Natural killer cell treated with Interleukin-12 subunit alpha and Interleukin-12 subunit beta and Interleukin-15 and Interleukin-18, amount 100 ng/mL, for 72 hours (primary cell): ENCODE measurements around the gene ERP44. TPM values are rescaled to one million over a fixed set of nuclear protein-coding genes. Genes with fewer than 3 reads are reported as not detected.
"Not testable (repeated sequence)": the region's sequence is repeated elsewhere in the genome, so short reads cannot be mapped to it uniquely, and the experiment has no call there.

Source experiments
- ATAC-seq, 2 donors: fragments of 150-1000 bp; cut with Tn5 transposase in 1 of 2; sonication (Bioruptor Pico), chemical (Tn5 transposase) in 1 of 2; 2 replicates each; pipeline ENCODE4 v1.10.0; 2021
- DNase-seq: peaks from one replicate; pipeline ENCODE4 v3.0.0; 2022; ENCODE audit warnings: low spot score
- H3K27ac Mint-ChIP-seq, 2 donors: 1 replicate in 1 of 2; 2 replicates in 1 of 2; pipeline ENCODE4 v1.8.0; 2022; ENCODE audit warnings: mixed read lengths in 2 of 2, mild to moderate bottlenecking in 1 of 2, moderate library complexity in 1 of 2
- H3K27me3 Mint-ChIP-seq, 2 donors: 1 replicate in 1 of 2; 2 replicates in 1 of 2; pipeline ENCODE4 v1.8.0; 2022; ENCODE audit warnings: mixed read lengths in 2 of 2
- H3K36me3 Mint-ChIP-seq: one replicate; pipeline ENCODE4 v1.8.0; 2022; ENCODE audit warnings: mixed read lengths
- H3K4me1 Mint-ChIP-seq, 2 donors: 1 replicate in 1 of 2; 2 replicates in 1 of 2; pipeline ENCODE4 v1.8.0; 2022; ENCODE audit warnings: low read depth in 2 of 2, mixed read lengths in 2 of 2, mild to moderate bottlenecking in 1 of 2
- H3K4me3 Mint-ChIP-seq: one replicate; pipeline ENCODE4 v1.8.0; 2022; ENCODE audit warnings: mixed read lengths
- H3K9me3 Mint-ChIP-seq: 2 replicates; pipeline ENCODE4 v1.8.0; 2022; ENCODE audit warnings: mixed read lengths
- total RNA-seq, 2 donors: library from RNA; stranded (reverse); gene quantifications; one replicate each; pipeline ENCODE4 v1.2.3, GENCODE V29; 2022

The ERP44 gene
- total RNA-seq, 2 donors from 2014 or later: 13.1 to 26.3 TPM

DNA sequence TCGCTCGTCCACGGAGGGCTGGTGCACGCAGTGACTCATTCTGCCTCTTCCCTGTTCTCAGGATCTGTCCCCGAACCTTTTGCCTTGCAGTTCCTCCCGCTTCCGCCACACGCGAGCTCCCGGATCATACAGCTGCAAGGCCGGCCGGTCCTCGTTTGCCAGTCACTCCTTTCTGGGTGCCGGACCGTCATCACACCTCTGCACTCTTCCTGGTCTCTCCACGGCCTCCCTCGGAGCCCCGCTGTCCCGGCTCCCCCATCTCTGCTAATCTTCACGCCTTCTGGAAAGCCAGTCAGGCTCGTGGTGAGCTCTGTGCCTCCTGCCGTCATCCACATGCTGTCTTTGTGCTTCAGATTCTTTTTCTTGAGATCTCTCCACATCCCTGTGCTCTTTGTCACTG is 100.5 kb downstream of the ERP44 start:
- H3K9me3 Mint-ChIP-seq: no peaks in the 10 kb centered on the region
- peaks cover 0 to 5% of the 10 kb centered on the region in 2 donors for H3K4me1 Mint-ChIP-seq
- no peak for DNase-seq
- no peak overlapping the region for H3K27ac Mint-ChIP-seq
- peaks cover 24% of the 10 kb centered on the region for H3K36me3 Mint-ChIP-seq
- ATAC-seq: no peak
- H3K4me3 Mint-ChIP-seq: no peak overlapping the region
- no peaks in the 10 kb centered on the region for H3K27me3 Mint-ChIP-seq

GRCh38 chr9:99990508-99990907 is 108.3 kb downstream of the ERP44 start:
- not testable (repeated sequence) for ATAC-seq, H3K27ac Mint-ChIP-seq, DNase-seq, H3K9me3 Mint-ChIP-seq, H3K27me3 Mint-ChIP-seq, H3K4me3 Mint-ChIP-seq
- Mint-ChIP-seq H3K4me1 (peaks cover 0 to 11% of the 10 kb centered on the region in 2 donors), H3K36me3 (peaks cover 27% of the 10 kb centered on the region)

- Mint-ChIP-seq H3K36me3 (peaks cover 20% of the 10 kb centered on the region), H3K9me3 (peaks cover 9% of the 10 kb centered on the region), H3K4me3 (no peak overlapping the region), H3K4me1 (peaks cover 0 to 11% of the 10 kb centered on the region in 2 donors), H3K27me3 (no peaks in the 10 kb centered on the region), H3K27ac (peak overlapping the region in 1 of 2 donors; percentile 45)
- ATAC-seq: no peak
- DNase-seq: no peak
These were observed 112.2 kb downstream of the ERP44 start for GRCh38 chr9:99986642-99987041.

DNA sequence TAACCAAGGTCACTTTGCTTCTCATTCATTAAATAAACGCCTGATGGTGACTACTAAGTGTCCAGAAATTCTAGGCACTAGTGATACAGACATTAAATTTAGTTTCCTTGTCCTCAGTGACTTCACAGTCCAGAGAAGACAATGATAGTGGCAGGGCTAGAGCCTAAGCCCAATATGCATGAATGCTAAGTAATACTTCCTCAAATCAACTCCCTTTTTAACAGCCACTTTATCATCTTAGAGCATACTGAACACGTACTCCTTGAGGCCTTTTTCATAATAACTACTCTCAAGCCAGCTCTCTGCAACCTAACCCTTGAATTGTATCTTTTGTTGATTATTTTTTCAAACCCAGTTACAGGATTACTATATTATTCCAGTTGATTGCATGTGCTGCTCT is 118.2 kb downstream of the ERP44 start:
- no peaks in the 10 kb centered on the region for H3K27me3 Mint-ChIP-seq
- no peak for DNase-seq
- no peak for ATAC-seq
- H3K27ac Mint-ChIP-seq: no peak overlapping the region
- H3K4me3 Mint-ChIP-seq: no peak overlapping the region
- no peaks in the 10 kb centered on the region for H3K9me3 Mint-ChIP-seq
- H3K36me3 Mint-ChIP-seq: no peaks in the 10 kb centered on the region
- H3K4me1 Mint-ChIP-seq: no peaks in the 10 kb centered on the region

GRCh38 chr9:99978221-99978620 is 120.6 kb downstream of the ERP44 start:
- Mint-ChIP-seq H3K36me3 (no peaks in the 10 kb centered on the region), H3K4me3 (no peak overlapping the region), H3K27me3 (no peaks in the 10 kb centered on the region), H3K4me1 (no peaks in the 10 kb centered on the region), H3K27ac (no peak overlapping the region), H3K9me3 (no peaks in the 10 kb centered on the region)
- ATAC-seq: no peak
- no peak for DNase-seq

DNA sequence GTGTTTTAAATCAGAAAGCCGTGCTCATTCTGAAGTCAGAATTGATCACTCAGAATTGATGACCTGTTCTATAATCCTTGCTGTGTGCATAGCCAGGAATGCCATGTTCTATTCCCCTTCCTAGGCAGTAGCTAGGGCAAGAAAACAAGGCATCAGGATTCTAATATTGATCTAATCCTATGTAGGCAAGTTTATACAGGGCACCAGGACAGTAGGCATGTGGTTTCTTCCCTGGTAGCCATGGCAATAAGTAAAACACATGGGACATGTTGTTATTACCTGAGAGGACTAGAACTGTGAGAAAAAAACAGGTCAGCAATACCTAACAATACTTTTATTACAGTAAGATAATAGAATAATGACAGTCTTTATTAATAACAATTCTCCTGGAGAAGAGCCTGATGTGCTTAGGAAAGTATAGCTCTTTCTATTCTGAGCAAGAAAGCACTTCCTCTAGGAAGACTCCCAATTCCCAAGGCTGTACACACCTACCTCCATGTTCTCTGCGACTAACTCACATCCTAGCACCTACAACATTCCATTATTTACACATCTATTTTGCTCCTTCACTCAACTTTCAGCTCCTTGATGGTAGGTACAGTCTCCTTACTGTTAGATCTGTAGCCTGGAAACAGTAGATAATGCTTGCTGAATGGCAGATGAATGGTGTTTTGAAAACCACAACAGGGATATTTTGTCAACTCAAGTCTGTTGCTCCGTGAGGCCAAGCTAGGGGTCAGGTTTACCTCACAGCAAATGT is 121.6 kb downstream of the ERP44 start:
- no peak overlapping the region for H3K27ac Mint-ChIP-seq
- DNase-seq (no peak), ATAC-seq (no peak)
- H3K36me3 Mint-ChIP-seq: no peaks in the 10 kb centered on the region
- no peaks in the 10 kb centered on the region for H3K27me3 Mint-ChIP-seq
- H3K4me3 Mint-ChIP-seq: no peak overlapping the region
- H3K4me1 Mint-ChIP-seq: no peaks in the 10 kb centered on the region
- no peaks in the 10 kb centered on the region for H3K9me3 Mint-ChIP-seq

DNA sequence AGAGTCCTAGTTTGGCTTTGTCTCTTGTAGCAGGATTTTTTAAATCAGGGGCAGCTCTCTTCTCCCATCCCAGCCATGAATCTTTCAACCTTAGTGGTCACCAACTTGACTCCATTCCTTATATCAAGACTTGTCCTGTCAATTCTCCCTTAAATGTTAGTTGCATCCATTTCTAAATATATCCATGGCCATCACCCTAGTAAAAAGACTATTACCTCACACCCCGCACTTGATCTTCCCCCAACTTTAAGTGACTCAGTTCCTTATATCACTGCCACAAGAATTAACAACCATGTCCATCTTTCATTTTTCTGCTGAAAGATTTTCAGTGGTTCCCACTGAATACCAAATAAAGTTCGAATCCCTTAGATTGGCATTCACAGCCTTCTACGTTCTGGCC is 125.3 kb downstream of the ERP44 start:
- Mint-ChIP-seq H3K27me3 (no peaks in the 10 kb centered on the region), H3K9me3 (no peaks in the 10 kb centered on the region), H3K4me1 (no peaks in the 10 kb centered on the region), H3K27ac (no peak overlapping the region), H3K36me3 (no peaks in the 10 kb centered on the region), H3K4me3 (no peak overlapping the region)
- no peak for ATAC-seq
- no peak for DNase-seq

- DNase-seq: no peak
These were observed 127.4 kb downstream of the ERP44 start for GRCh38 chr9:99971410-99971809.

DNA sequence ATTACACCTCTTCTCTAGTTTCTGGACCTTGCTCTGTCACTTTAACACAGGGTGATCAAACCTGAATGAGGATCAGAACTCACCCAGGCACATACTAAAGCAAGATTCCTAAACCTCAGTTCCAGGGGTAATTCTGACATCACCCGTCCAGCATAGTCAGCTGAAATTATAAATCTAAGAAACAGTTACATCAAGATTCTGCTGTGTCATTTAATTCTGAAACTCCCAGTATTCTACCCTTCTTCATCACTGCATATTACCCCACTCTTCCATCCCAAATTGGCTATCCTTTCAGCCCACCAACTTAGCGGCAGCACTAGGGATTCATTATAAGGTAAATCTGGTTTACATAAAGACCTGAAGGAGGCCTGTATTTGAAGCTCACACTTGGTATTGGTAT is 128.3 kb downstream of the ERP44 start:
- ATAC-seq (no peak), DNase-seq (no peak)
- Mint-ChIP-seq H3K4me1 (no peaks in the 10 kb centered on the region), H3K4me3 (no peak overlapping the region), H3K27me3 (no peaks in the 10 kb centered on the region), H3K9me3 (no peaks in the 10 kb centered on the region), H3K36me3 (no peaks in the 10 kb centered on the region), H3K27ac (no peak overlapping the region)

More at GRCh38 chr9:99971410-99971809, 127.4 kb downstream of the ERP44 start:
- Mint-ChIP-seq H3K27ac (no peak overlapping the region), H3K4me1 (no peaks in the 10 kb centered on the region), H3K27me3 (no peaks in the 10 kb centered on the region), H3K9me3 (no peaks in the 10 kb centered on the region), H3K4me3 (no peak overlapping the region), H3K36me3 (no peaks in the 10 kb centered on the region)
- ATAC-seq: no peak

DNA sequence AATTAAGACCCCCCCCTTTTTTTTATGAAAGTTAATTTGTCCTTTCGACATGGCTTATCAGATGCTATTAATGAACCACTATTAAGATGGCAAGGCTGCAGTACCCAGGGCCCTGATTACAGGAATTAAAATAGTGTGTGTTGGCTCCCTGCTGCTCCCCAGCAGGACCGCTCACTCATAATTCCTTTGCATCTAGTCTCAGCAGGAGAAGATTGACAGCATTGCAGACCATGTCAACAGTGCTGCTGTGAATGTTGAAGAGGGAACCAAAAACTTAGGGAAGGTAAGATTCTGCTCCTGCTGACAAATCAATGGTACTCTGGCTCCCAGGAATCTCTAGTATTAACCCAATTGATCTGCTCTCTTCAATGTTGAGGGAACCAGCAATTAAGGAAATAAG is 131.3 kb downstream of the ERP44 start:
- peaks cover 0 to 2% of the 10 kb centered on the region in 2 donors for H3K4me1 Mint-ChIP-seq
- H3K27ac Mint-ChIP-seq: no peak overlapping the region
- H3K9me3 Mint-ChIP-seq: no peaks in the 10 kb centered on the region
- DNase-seq: no peak
- no peaks in the 10 kb centered on the region for H3K36me3 Mint-ChIP-seq
- no peak for ATAC-seq
- H3K4me3 Mint-ChIP-seq: no peak overlapping the region
- no peaks in the 10 kb centered on the region for H3K27me3 Mint-ChIP-seq

GRCh38 chr9:99966716-99967115 is 132.1 kb downstream of the ERP44 start:
- H3K36me3 Mint-ChIP-seq: no peaks in the 10 kb centered on the region
- H3K9me3 Mint-ChIP-seq: no peaks in the 10 kb centered on the region
- DNase-seq (no peak), ATAC-seq (no peak)
- no peaks in the 10 kb centered on the region for H3K27me3 Mint-ChIP-seq
- H3K27ac Mint-ChIP-seq: no peak overlapping the region
- peaks cover 0 to 2% of the 10 kb centered on the region in 2 donors for H3K4me1 Mint-ChIP-seq
- no peak overlapping the region for H3K4me3 Mint-ChIP-seq

GRCh38 chr9:99966001-99966400 is 132.8 kb downstream of the ERP44 start:
- Mint-ChIP-seq H3K27ac (no peak overlapping the region), H3K4me1 (peaks cover 0 to 2% of the 10 kb centered on the region in 2 donors), H3K27me3 (no peaks in the 10 kb centered on the region), H3K36me3 (peaks cover 2% of the 10 kb centered on the region), H3K4me3 (no peak overlapping the region), H3K9me3 (no peaks in the 10 kb centered on the region)
- no peak for ATAC-seq
- DNase-seq: no peak

GRCh38 chr9:99964336-99964735 is 134.5 kb downstream of the ERP44 start:
- no peak overlapping the region for H3K27ac Mint-ChIP-seq
- no peaks in the 10 kb centered on the region for H3K9me3 Mint-ChIP-seq
- DNase-seq: no peak
- H3K27me3 Mint-ChIP-seq: no peaks in the 10 kb centered on the region
- ATAC-seq: no peak
- H3K4me1 Mint-ChIP-seq: peaks cover 0 to 2% of the 10 kb centered on the region in 2 donors
- H3K4me3 Mint-ChIP-seq: no peak overlapping the region
- H3K36me3 Mint-ChIP-seq: peaks cover 5% of the 10 kb centered on the region

- H3K4me3 Mint-ChIP-seq: no peak overlapping the region
- peaks cover 2 to 5% of the 10 kb centered on the region in 2 donors for H3K4me1 Mint-ChIP-seq
- no peak overlapping the region for H3K27ac Mint-ChIP-seq
- DNase-seq: no peak
- ATAC-seq: no peak
- H3K9me3 Mint-ChIP-seq: no peaks in the 10 kb centered on the region
- H3K36me3 Mint-ChIP-seq: peaks cover 10% of the 10 kb centered on the region
- H3K27me3 Mint-ChIP-seq: no peaks in the 10 kb centered on the region
These were observed 136.0 kb downstream of the ERP44 start for GRCh38 chr9:99962680-99963261.
